Femur (tissue), 1 donor: ENCODE results near the gene RNF225.
"Not testable (repeated sequence)": the region's sequence is repeated elsewhere in the genome, so short reads cannot be mapped to it uniquely, and the experiment has no call there.

Source experiments
- DNase-seq: peaks from one replicate; pipeline ENCODE4 v3.0.0-alpha.2; 2017

RNF225 gene

DNA sequence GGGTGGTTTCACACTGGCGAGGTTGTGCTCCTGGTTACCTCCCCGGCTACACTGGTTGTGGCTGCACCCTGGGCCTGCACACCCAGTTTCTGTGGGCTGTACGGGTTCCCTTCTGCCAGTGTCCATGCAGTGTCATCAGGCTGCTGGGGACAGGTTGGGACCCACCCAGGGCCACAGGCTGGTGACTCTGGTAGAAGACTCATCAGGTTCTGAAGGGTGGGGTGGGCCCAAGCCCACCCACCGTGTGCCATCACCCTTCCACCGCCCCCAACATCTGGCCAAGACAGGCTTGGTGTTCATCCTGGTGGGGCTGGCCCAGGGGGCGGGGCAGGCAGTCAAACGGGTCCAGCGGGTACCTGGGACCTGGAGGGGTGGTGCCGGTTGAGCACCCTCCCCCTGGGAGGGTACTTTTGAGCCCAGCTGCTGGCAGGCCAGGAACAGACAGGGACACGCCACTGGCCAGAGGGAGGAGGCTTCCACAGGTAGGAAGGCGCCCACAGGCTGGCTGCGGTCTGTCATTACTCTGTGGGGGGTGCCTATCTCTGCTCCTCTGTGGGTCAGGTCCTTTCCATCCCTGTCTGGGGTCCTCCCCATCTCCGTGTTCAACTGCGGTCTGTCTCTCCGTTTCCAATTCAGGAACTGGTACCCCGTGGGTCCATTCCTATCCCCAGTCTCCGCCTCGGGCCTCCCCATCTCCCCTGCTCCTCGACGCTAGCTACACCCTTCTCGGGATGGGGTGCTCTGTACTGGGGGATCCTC, at the start of gene RNF225:
TSS of gene RNF225 (plus strand) at position 437 of the 759 bp plus-strand sequence. CDS start 434 bp downstream, outside the sequence.
- DNase-seq = peak; percentile 24

DNA sequence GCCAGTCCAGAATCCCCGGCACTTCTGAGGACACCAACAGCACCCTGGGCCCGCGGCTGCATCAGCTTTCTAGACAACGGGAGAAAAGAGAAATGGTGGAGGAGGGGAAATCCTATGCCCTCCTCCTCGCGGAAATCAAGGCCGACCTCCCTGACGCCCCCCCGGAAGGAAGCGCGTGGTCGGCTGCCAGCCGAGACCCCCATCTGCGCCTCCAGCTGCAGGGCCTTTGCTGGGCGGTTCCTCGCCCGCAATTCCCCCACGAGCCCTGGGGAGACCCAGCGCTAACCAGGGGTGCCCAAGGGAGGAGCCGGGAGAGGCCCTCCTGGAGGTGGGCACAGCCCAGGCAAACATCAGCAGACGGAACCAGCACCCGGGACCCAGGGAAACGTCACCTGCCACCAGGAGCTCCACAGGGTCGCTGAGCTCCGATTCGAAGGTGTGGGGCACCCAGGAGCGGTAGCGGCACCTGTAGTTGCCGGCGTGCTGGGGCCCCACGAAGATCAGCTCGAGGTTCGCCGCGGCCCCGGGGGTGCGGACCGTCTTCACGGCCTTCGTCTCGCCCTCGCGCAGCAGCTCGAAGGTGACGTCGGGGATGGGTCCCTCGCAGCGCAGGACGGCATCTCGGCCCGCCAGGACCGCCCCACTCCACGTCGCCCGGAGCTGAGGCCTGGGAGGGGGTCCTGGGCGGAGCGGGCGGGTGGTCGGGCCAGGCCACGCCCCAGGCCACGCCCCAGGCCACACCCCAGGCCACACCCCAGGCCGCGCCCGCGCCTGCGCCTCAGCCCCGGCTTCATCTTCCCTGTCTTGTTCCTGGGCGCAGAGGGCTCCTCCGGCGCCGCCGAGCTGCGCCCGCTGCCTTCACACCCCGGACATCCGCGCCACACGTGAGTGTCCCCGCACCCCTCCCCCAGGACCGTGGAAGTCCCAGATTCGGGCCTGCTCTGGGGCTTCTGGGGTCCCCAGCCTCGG, 48.2 kb upstream of the RNF225 start:
- peak; percentile 79 for DNase-seq

DNA sequence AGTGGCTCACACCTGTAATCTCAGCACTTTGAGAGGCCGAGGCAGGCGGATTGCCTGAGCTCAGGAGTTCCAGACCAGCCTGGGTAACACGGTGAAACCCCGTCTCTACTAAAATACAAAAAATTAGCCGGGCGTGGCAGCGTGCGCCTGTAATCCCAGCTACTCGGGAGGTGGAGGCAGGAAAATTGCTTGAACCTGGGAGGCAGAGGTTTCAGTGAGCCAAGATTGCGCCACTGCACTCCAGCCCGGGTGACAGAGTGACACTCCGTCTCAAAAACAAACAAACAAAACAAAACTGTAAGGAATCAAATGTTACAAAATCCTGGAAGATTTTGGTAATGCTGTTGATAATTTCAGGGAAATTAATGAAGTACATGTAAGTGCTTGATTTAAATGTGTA, 47.4 kb upstream of the RNF225 start:
- not testable (repeated sequence) for DNase-seq

DNA sequence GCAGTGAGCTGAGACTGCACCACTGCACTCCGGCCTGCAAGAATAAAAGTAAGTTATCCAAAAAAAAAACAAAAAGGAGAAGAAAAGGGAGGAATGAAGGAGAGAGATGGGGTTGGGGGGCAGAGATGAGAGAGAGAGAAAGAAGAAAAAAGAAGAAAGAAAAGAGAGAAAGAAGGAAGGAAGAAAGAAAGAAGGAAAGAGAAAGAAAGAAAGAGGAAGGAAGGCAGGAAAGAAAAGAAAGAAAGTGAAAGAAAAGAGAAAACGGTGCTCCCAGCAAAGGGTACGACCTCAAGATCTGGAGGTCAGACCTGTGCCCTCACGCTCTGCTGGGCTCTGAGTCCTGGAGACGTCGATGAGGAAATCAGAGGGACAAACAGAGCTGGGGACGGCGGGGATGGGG, 45.9 kb upstream of the RNF225 start:
- no peak for DNase-seq

DNA sequence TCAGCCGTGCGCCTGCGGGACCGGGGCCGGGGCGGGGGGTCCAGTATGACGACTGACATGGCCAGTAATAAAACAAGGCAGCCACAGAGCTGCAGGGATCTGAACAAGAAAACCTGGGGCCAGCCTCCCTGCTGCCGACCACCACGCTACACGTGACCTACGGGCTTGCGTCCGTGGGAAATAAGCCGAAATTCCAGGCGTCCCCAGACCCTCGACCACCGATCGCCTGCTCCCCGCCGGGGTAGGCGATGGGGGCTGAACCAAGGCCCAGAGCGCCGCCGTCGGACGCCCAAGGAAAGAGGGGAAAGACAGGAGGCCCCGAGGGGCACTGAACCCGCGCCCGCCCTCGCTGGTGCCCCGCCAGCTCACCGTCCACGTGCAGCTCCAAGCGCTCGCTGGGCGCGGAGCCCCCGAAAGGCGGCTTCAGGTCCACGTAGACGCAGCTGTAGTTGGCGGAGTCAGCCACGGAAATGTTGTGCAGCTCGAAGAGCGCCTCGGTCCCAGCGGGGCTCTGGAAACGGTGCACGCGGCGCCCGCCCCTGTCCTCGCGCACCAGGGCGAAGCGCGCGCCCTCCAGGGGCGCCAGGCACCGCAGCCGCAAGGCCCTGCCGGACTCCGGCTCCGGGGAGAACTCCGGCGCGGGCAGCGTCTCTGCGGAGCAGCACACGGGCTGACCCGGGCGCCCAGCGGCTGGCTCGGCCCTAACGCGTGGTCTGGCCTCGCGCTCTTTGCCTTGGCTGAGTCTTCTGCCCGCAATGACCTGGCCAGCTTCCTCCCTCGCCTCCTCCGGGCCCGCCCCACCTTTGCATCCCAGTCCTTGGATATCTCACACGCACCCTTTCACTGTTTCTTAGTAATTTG, 45.2 kb upstream of the RNF225 start:
- DNase-seq = peak; percentile 31

DNA sequence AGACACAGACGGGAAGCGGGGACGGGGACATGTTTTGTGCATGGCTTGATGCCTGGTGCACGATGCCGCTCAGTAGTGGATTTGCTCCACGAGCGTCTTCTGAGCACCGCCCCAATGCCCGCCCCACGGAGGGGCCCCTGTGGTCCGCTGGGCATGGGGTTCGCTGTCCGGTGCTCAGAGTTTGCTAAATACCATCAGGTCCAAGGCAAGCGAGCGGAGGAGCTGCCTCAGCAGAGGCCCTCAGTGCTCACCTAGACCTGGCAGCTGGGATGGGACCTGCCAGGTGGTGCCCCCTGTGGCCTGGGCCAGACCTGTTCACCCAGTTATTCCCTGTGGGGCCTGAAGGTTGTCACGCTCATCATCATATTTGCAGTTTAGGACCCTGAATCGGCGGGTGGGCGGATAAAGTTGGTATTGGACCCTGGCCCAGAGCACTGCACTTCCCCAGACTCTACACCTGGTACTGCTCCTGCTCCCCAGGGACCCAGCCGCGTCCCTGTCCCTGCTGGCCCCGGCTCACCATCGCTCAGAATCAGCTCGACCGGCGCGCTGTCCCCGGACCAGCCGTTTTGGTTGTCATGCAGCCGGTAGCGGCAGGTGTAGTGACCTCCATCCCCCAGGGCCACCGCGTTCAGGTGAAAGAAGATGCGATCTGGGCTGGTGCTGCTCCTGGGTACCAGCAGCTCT, 44.4 kb upstream of the RNF225 start:
- DNase-seq = peak; percentile 17

DNA sequence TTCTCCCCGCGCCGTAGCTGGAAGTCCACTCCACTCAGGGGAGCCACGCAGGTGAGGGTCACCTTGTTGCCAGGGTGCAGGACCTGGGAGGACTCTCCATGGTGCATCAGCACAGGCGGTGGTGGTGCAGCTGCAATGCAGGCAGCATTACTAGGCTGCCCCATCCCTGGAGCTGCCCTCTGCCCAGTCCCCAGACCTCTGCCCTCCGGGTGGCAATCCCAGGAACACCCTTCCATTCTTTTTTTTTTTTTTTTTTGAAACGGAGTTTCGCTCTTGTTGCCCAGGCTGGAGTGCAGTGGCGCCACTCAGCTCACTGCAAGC, 43.9 kb upstream of the RNF225 start:
- DNase-seq = no peak

DNA sequence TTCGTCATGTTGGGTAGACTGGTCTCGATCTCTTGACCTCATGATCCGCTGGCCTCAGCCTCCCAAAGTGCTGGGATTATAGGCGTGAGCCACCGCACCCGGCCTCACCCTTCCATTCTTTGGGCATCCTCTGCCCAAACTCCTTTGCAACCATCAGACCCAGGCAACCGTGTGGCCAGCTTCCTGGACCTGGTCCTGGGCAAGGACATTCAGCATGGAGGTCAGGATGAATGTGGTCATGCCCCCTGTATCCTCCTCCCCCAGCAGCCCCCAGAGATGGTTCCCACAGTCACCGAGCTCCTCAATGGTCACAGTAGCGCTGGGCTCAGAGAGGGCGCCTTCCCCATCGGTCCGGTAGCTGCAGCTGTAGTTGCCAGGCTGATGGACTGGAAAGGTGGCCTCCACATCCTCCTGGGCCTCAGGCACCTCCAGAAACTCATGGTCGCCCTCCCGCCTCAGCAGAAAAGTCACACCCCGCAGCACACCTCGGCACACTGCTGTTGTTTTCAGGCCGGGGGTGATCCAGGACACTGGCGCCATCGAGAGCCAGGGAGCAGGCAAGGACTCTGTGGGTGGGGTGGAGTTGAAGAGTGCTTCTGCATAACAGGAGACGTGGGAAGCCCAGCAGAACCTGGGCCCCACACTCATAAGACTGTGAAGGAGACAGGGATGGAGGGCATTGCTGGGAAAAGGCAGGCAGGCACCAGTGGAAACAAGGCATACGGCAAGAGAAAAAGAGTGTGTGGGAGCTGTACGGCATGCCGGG, 43.3 kb upstream of the RNF225 start:
- DNase-seq = no peak

DNA sequence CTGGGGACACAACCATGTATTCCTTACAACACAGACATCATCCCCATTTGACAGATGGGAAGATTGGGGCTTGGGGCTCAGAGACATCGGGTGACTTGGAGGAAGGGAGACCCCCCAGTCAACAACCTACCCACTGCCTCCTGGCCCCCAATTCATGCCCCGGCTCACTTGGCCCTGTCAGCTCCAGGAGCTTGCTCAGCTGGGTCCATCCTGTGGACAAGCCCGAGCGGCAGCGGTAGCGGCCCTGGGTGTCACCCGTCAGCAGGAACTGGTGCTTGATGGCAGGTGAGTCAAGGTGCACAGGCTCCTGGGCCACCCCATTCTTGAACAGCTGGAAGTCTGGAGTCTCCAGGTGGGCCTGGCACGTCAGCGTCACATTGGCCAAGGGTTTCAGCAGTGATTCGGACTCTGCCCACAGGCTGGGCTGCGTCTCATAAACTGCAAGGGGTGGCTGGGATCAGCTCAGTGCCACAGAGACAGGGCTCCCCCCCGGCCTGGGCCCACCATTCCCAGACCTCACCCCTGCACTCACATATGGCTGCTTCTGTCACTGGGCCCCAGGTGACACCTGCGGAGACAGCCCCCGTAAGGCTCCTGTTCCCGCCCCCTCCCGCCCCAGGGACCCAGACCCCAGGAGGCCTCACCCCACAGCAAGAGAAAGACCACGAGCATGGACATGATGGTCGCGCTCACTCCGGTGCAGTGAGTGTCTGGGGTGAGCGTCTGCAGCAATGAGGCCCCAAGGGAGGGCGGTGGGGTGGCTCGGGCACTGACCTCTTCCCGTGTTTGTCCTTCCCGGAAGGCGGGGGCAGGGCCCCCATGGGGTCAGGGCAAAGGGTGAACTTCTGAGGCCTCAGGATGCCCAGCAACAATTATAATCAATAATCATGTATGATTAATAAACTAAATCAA, 42.4 kb upstream of the RNF225 start, which contains the start of gene A1BG:
TSS of gene A1BG (minus strand) at position 733 of the 912 bp plus-strand sequence. CDS start at position 678, 55 bp downstream.
- peak; percentile 14 for DNase-seq

DNA sequence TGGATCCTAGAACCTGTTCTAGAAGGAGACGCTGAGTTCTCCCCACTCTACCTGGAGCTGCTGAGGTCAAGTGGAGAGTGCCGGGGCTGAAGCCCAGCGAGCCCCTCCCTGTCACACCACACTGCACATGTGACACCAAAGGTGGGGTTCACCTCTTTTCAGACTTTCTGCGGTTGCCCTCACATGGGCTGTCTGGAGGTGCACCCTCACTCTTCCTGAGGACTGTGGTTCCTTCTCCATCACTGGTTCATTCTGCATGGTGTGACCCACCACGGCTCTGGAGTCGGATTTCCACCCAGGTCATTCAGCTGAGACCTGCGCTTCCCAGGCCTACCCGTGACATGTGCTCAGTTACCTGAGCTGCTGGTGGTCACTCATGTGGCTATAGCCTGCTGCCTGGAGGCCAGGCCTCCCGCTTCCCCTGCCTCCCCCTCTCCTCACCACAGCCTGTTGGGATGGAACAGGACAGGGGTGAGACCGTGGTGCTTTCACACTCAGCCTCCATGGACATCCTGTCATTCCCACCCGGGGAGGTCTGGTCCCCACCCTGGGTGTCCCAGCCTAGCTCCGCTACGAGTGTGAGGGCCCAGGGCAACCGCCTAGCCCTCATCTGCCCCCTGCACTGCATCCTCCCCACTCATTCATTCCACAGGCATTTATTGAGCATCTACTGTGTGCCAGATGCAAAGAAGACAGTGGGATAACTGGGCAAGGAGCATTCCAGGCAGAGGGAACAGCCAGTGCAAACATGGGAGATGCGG, 41.6 kb upstream of the RNF225 start:
- DNase-seq = peak; percentile 18

DNA sequence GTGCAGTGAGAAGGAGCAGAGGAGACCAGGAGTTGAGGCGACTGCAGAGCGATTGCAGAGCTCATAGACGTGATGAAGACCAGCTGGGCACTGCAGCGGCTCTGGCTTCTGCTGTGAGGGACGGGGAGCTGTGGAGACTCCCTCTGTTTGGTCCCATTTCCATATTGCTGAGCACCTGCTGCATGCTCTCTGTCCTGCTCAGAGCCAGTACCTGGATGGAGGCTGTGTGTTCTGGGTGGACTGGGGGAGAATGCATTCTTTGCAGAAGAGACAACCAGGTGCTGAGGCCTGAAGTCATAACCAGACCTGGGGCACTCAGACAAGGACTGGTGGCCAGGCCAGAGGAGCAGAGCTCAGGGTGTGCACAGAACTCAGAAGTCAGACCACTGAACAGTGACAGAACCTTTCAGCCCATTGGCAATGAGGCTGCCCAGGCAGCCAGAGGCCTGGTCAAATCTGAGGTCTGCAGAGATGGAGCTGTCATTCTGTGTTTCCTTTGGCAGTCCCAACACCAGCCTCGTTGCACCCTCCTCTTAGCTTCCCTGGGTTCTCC, 40.9 kb upstream of the RNF225 start:
- no peak for DNase-seq

DNA sequence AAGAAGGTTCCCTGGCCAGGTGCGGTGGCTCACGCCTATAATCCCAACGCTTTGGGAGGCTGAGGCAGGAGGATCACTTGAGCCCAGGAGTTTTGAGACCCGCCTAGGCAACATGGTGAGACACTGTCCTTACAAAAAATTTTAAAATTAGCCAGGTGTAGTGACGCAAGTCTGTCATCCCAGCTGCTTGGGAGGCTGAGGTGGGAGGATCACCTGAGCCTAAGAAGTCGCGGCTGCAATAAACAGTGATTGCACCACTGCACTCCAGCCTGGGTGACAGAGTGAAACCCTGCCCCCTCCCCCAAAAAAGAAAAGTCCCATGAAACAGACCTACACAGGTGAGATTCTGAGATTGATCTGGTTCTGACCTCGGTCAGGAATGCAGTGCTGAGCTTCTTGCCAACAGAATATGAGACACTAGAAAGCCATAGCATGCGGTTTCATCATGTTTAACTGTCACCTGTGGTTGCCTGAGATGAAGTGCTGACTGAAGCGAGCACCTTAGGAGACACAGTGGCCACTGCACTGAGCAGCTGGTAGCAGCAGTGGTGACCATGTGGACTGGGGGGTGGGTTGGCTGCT, 40.1 kb upstream of the RNF225 start:
- DNase-seq = no peak

DNA sequence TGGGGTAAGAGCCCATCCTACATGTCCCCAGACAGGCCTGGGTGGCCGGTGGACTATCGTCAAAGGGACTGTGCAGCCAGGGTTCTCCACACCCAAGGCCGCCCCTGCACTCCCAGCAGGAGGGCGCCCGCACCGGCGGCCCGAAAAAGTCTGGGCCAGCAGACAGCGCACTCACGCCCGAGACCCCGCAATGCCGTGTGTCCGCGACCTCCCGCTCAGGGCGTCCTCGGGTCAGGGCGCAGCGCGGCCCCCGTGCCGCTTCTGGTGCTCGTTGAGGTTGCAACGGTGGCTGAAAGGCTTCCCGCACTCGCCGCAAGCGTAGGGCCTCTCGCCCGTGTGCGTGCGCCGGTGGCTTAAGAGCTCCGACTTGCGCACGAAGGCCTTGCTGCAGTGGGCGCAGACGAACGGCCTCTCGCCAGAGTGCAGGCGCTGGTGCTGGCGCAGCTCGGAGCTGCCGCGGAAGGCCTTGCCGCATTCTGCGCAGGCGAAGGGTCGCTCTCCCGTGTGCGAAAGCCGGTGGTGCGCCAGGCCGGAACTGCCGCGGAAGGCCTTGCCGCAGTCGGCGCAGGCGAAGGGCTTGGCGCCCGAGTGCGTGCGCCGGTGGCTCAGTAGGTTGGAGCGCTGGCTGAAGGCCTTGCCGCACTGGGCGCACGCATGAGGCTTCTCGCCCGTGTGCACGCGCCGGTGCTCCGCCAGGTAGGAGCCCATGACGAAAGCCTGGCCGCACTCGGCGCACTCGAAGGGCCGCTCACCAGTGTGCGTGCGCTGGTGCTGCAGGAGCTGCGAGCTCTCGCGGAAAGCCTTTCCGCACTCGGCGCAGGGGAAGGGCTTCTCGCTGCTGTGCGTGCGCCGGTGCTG, 39.3 kb upstream of the RNF225 start:
- peak; percentile 28 for DNase-seq

DNA sequence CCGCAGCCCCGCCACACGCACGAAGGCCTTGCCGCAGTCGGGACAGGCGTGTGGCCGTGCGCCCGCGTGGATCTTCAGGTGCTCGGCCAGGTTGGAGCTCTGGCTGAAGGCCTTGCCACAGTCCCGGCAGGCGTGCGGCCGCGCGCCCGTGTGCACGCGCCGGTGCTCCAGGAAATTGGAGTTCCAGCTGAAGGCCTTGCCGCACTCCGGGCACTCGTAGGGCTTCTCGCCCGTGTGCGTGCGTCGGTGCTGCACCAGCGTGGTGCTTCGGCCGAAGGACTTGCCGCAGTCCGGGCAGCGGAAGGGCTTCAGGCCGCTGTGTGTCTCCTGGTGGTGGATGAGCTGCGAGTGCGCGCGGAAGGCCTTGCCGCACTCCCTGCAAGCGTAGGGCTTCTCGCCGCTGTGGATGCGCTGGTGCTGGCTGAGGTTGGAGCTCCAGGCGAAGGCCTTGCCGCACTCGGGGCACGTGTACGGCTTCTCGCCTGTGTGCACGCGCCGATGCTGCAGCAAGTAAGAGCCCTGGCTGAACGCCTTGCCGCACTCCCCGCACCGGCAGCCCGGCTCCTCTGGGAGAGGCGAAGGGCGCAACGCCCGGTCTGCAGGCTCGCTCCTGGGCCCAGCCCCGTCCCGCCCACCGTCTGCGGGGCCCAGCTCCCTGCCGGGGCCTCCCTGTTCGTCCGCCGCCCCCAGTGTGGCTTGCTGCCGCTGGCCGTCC, 38.5 kb upstream of the RNF225 start:
- DNase-seq = peak; percentile 31

DNA sequence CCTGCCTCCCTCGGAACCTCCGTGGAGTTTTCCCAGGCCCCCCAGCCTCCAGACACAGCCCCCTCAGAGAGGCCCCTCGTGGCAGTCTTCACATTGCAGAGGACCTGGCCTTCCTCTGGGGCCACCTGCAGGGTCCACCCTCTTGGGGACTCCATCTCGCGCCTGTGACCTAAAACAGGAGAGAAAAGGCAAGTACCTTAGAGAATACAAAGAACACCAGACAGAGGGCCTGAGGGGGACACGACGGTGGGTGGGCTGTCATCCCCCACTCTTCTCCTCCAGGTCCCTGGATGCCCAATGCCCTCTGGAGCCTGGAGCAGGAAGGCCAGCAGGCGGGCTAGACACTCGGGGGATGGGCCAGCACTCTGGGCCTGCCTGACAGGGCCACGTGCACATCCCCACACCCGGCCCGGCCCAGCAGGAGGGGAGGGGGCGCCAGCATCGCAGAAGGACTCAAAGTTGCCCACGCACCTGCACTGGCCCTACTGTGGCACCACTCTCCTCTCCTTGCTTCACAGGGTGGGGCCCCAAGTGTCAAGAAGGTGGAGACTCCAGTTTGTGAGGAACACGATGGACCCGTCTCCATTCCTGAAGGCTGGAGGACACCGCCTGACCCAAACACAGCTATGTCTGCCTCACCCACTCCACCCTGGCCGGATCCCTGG, 37.8 kb upstream of the RNF225 start:
- DNase-seq = peak; percentile 15

DNA sequence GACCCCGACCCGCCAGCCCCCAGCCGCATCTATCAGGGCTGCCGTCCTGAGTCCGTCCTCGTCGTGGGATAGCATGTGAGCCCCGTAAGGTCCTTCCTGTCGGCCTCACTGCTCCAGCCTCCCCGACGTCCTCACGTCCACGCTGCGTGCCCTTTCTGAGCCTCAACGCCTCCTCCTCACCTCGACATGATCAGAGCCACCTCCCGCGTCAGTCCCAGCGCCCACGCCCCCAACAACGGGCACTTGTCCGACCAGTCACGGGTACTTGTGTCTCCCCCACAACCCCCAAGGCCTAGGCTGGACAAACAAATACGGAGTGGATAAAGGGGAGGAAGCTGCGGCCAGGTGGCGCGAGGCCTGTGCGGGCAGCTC, 33.6 kb upstream of the RNF225 start:
- no peak for DNase-seq
